Measurements from ENCODE around the gene LAMC2.

LAMC2 gene

GRCh38 chr1:183284086-183284485 is 98.0 kb downstream of the LAMC2 start:
- no peak for DNase-seq (ENCODE audit: low read depth)
- no peak for TF ChIP-seq CTCF (conservative IDR thresholded peaks at IDR 0.05; ENCODE audit: control insufficient read depth, insufficient read depth, low read depth, low read length)
- no peak overlapping the region for H3K4me3 ChIP-seq (ENCODE audit: control insufficient read depth, low read depth, low read length)

GRCh38 chr1:183285256-183285655 is 99.2 kb downstream of the LAMC2 start:
- DNase-seq (ENCODE audit: low read depth) = no peak
- no peak for TF ChIP-seq CTCF (conservative IDR thresholded peaks at IDR 0.05; ENCODE audit: control insufficient read depth, insufficient read depth, low read depth, low read length)

GRCh38 chr1:183285746-183286145 is 99.7 kb downstream of the LAMC2 start:
- peak; percentile 58 for DNase-seq (ENCODE audit: low read depth)
- no peak overlapping the region for H3K4me3 ChIP-seq (ENCODE audit: control insufficient read depth, low read depth, low read length)
- TF ChIP-seq CTCF (conservative IDR thresholded peaks at IDR 0.05; ENCODE audit: control insufficient read depth, insufficient read depth, low read depth, low read length) = no peak

More at GRCh38 chr1:183285256-183285655, 99.2 kb downstream of the LAMC2 start:
- no peak overlapping the region for H3K4me3 ChIP-seq (ENCODE audit: control insufficient read depth, low read depth, low read length)

- H3K4me3 ChIP-seq (ENCODE audit: control insufficient read depth, low read depth, low read length) = no peak overlapping the region
- TF ChIP-seq CTCF (conservative IDR thresholded peaks at IDR 0.05; ENCODE audit: control insufficient read depth, insufficient read depth, low read depth, low read length) = no peak
- no peak for DNase-seq (ENCODE audit: low read depth)
These were observed 101.2 kb downstream of the LAMC2 start for GRCh38 chr1:183287191-183287675.

GRCh38 chr1:183288583-183288982 is 102.5 kb downstream of the LAMC2 start:
- H3K4me3 ChIP-seq (ENCODE audit: control insufficient read depth, low read depth, low read length) = no peak overlapping the region
- TF ChIP-seq CTCF (conservative IDR thresholded peaks at IDR 0.05; ENCODE audit: control insufficient read depth, insufficient read depth, low read depth, low read length) = no peak
- no peak for DNase-seq (ENCODE audit: low read depth)

GRCh38 chr1:183289051-183289496 is 103.0 kb downstream of the LAMC2 start:
- TF ChIP-seq CTCF (conservative IDR thresholded peaks at IDR 0.05; ENCODE audit: control insufficient read depth, insufficient read depth, low read depth, low read length) = no peak
- H3K4me3 ChIP-seq (ENCODE audit: control insufficient read depth, low read depth, low read length) = no peak overlapping the region
- DNase-seq (ENCODE audit: low read depth) = no peak

GRCh38 chr1:183290628-183291027 is 104.6 kb downstream of the LAMC2 start:
- no peak for TF ChIP-seq CTCF (conservative IDR thresholded peaks at IDR 0.05; ENCODE audit: control insufficient read depth, insufficient read depth, low read depth, low read length)
- H3K4me3 ChIP-seq (ENCODE audit: control insufficient read depth, low read depth, low read length) = no peak overlapping the region
- DNase-seq (ENCODE audit: low read depth) = no peak

Data from fibroblast of mammary gland (primary cell).